DOHH2 (cell line): ENCODE measurements around the gene VPS41.
A peak's percentile ranks its signal among the peaks of the same experiment; 100 is the strongest.

Experiments
- CTCF ChIP-seq: fragments of 200-600 bp; sonication (generic); IDR thresholded peaks from one replicate; pipeline ENCODE4 v1.5.1; 2014; ENCODE audit warnings: antibody characterized with exemption, mild to moderate bottlenecking, low read depth, low read length; ENCODE audit not compliant: poor library complexity, severe bottlenecking
- EZH2phosphoT487 ChIP-seq: fragments of 200-600 bp; sonication (generic); IDR thresholded peaks from 2 replicates; pipeline ENCODE4 v1.6.1; 2017; ENCODE audit warnings: borderline replicate concordance, mild to moderate bottlenecking, antibody characterized with exemption, low read length, moderate library complexity, mixed read lengths

GRCh38 chr7:38932509-38933168 is 23.6 kb upstream of the VPS41 start:
- TF ChIP-seq CTCF (peak; percentile 100), EZH2phosphoT487 (no peak)
